Stomach (tissue), 4 donors: Measurements from ENCODE around the gene KHNYN.
"Not testable (repeated sequence)": the region's sequence is repeated elsewhere in the genome, so short reads cannot be mapped to it uniquely, and the experiment has no call there.

Experiments used
- EP300 ChIP-seq: sonication (generic); formaldehyde crosslinking; IDR thresholded peaks from one replicate; pipeline ENCODE4 v1.6.1; 2017; ENCODE audit warnings: antibody characterized with exemption
- POLR2AphosphoS5 ChIP-seq, 3 donors: sonication (generic); formaldehyde crosslinking; IDR thresholded peaks; one replicate each; pipeline ENCODE4 v1.6.1; 2016; ENCODE audit warnings: antibody characterized with exemption in 3 of 3

DNA sequence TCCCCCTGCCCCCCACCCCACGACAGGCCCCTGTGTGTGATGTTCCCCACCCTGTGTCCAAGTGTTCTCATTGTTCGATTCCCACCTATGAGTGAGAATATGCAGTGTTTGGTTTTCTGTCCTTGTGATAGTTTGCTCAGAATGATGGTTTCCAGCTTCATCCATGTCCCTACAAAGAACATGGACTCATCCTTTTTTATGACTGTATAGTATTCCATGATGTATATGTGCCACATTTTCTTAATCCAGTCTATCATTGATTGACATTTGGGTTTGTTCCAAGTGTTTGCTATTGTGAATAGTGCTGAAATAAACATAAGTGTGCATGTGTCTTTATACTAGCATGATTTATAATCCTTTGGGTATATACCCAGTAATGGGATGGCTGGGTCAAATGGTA, 40.7 kb downstream of the KHNYN start:
- not testable (repeated sequence) for TF ChIP-seq POLR2AphosphoS5 (IDR thresholded peaks at IDR 0.05); EP300
